Muscle of leg (tissue), 9 donors: ENCODE measurements around the gene EFNA4. TPM values are rescaled to one million over a fixed set of nuclear protein-coding genes. Genes with fewer than 3 reads are reported as not detected.

Experiments
- polyA plus RNA-seq, 8 donors: library from polyadenylated mRNA; unstranded; fragments of 120-200 nt; gene quantifications; one replicate each; pipeline versions ENCODE4 v1.2.1 to v1.2.3, GENCODE V29; 2013; ENCODE audit warnings: inconsistent platforms in 1 of 8, low replicate concordance in 1 of 8; ENCODE audit not compliant: insufficient read length in 8 of 8, insufficient read depth in 1 of 8
- total RNA-seq: library from RNA; stranded (reverse); fragments of 120-200 nt; gene quantifications from one replicate; pipeline ENCODE4 v1.2.4, GENCODE V29; 2013

Gene EFNA4
- total and polyA plus RNA-seq, 9 donors: 5.6 to 9.5 (median 7.2) TPM

Other genes with a start within 250 kb of the EFNA4 start
- gene KCNN3, start 193.5 kb upstream of the EFNA4 start, total RNA-seq: 5.1 TPM
- gene KCNN3, start 193.5 kb upstream of the EFNA4 start, polyA plus RNA-seq: 1 to 10 TPM; 6.4 to 9.6 (median 8.1) TPM
- 10.3 TPM for gene PMVK, start 127.0 kb upstream of the EFNA4 start, total RNA-seq
- 10 to 100 TPM; 31.0 to 38.7 (median 33.9) TPM for gene PMVK, start 127.0 kb upstream of the EFNA4 start, polyA plus RNA-seq
- gene PBXIP1, start 107.6 kb upstream of the EFNA4 start, total RNA-seq: 160 TPM
- gene PBXIP1, start 107.6 kb upstream of the EFNA4 start, polyA plus RNA-seq: 100 to 1,000 TPM; 109 to 161 (median 145) TPM
- 17.1 TPM for gene PYGO2, start 102.0 kb upstream of the EFNA4 start, total RNA-seq
- gene PYGO2, start 102.0 kb upstream of the EFNA4 start, polyA plus RNA-seq: 10 to 100 TPM; 27.1 to 32.1 (median 29.6) TPM
- 69.9 TPM for gene SHC1, start 93.0 kb upstream of the EFNA4 start, total RNA-seq
- 100 to 1,000 TPM in 2 of 8 donors, 10 to 100 TPM in 6; 59.3 to 118 (median 91.3) TPM for gene SHC1, start 93.0 kb upstream of the EFNA4 start, polyA plus RNA-seq
- gene CKS1B, start 89.1 kb upstream of the EFNA4 start, total RNA-seq: 63.8 TPM
- gene CKS1B, start 89.1 kb upstream of the EFNA4 start, polyA plus RNA-seq: 10 to 100 TPM; 57.1 to 84.9 (median 70.4) TPM
- 21.9 TPM for gene FLAD1, start 80.4 kb upstream of the EFNA4 start, total RNA-seq
- gene FLAD1, start 80.4 kb upstream of the EFNA4 start, polyA plus RNA-seq: 10 to 100 TPM; 16.7 to 21.6 (median 20.1) TPM
- gene LENEP, start 70.2 kb upstream of the EFNA4 start, total RNA-seq: 0.40 TPM
- gene LENEP, start 70.2 kb upstream of the EFNA4 start, polyA plus RNA-seq: under 1 TPM in 3 of 8 donors, not detected in 5; 0.24 to 0.39 (median 0.30) TPM
- gene ZBTB7B, start 60.9 kb upstream of the EFNA4 start, total RNA-seq: 7.6 TPM
- gene ZBTB7B, start 60.9 kb upstream of the EFNA4 start, polyA plus RNA-seq: 10 to 100 TPM in 2 of 8 donors, 1 to 10 TPM in 6; 6.6 to 11.3 (median 9.5) TPM
- gene DCST2, start 30.0 kb upstream of the EFNA4 start, total RNA-seq: 0.49 TPM
- 1 to 10 TPM in 3 of 8 donors, under 1 TPM in 5; 0.58 to 1.6 (median 0.84) TPM for gene DCST2, start 30.0 kb upstream of the EFNA4 start, polyA plus RNA-seq
- gene DCST1, start 29.9 kb upstream of the EFNA4 start, total RNA-seq: not detected
- under 1 TPM; 0.10 to 0.30 (median 0.16) TPM for gene DCST1, start 29.9 kb upstream of the EFNA4 start, polyA plus RNA-seq
- 41.8 TPM for gene ADAM15, start 12.4 kb upstream of the EFNA4 start, total RNA-seq
- gene ADAM15, start 12.4 kb upstream of the EFNA4 start, polyA plus RNA-seq: 10 to 100 TPM; 57.9 to 83.2 (median 70.8) TPM
- gene EFNA3, start 15.1 kb downstream of the EFNA4 start, total RNA-seq: 2.1 TPM
- gene EFNA3, start 15.1 kb downstream of the EFNA4 start, polyA plus RNA-seq: 1 to 10 TPM; 1.7 to 3.9 (median 2.3) TPM
- gene EFNA1, start 64.1 kb downstream of the EFNA4 start, total RNA-seq: 15.3 TPM
- gene EFNA1, start 64.1 kb downstream of the EFNA4 start, polyA plus RNA-seq: 10 to 100 TPM; 18.3 to 37.5 (median 24.9) TPM
- gene SLC50A1, start 72.1 kb downstream of the EFNA4 start, total RNA-seq: 18.6 TPM
- gene SLC50A1, start 72.1 kb downstream of the EFNA4 start, polyA plus RNA-seq: 10 to 100 TPM; 18.6 to 26.2 (median 21.4) TPM
- 21.1 TPM for gene DPM3, start 76.8 kb downstream of the EFNA4 start, total RNA-seq
- gene DPM3, start 76.8 kb downstream of the EFNA4 start, polyA plus RNA-seq: 10 to 100 TPM; 20.1 to 27.9 (median 23.6) TPM
- gene KRTCAP2, start 109.6 kb downstream of the EFNA4 start, total RNA-seq: 70.4 TPM
- gene KRTCAP2, start 109.6 kb downstream of the EFNA4 start, polyA plus RNA-seq: 10 to 100 TPM; 74.7 to 89.5 (median 87.6) TPM
- 0.22 TPM for gene TRIM46, start 110.1 kb downstream of the EFNA4 start, total RNA-seq
- gene TRIM46, start 110.1 kb downstream of the EFNA4 start, polyA plus RNA-seq: under 1 TPM; 0.29 to 0.81 (median 0.57) TPM
- gene THBS3, start 144.2 kb downstream of the EFNA4 start, total RNA-seq: 85.5 TPM
- gene THBS3, start 144.2 kb downstream of the EFNA4 start, polyA plus RNA-seq: 10 to 100 TPM; 62.8 to 83.2 (median 70.4) TPM
- gene MTX1, start 145.0 kb downstream of the EFNA4 start, total RNA-seq: 19.7 TPM
- gene MTX1, start 145.0 kb downstream of the EFNA4 start, polyA plus RNA-seq: 10 to 100 TPM; 19.6 to 24.5 (median 21.8) TPM
- gene ENTREP3, start 191.7 kb downstream of the EFNA4 start, total RNA-seq: 4.2 TPM
- gene ENTREP3, start 191.7 kb downstream of the EFNA4 start, polyA plus RNA-seq: 10 to 100 TPM; 12.3 to 21.7 (median 16.8) TPM
- gene SCAMP3, start 198.6 kb downstream of the EFNA4 start, total RNA-seq: 24.6 TPM
- 10 to 100 TPM; 36.3 to 51.4 (median 40.8) TPM for gene SCAMP3, start 198.6 kb downstream of the EFNA4 start, polyA plus RNA-seq
- gene CLK2, start 209.8 kb downstream of the EFNA4 start, total RNA-seq: 26.1 TPM
- gene CLK2, start 209.8 kb downstream of the EFNA4 start, polyA plus RNA-seq: 10 to 100 TPM; 39.3 to 50.9 (median 44.8) TPM
- 1.6 TPM for gene HCN3, start 213.7 kb downstream of the EFNA4 start, total RNA-seq
- gene HCN3, start 213.7 kb downstream of the EFNA4 start, polyA plus RNA-seq: 1 to 10 TPM; 3.4 to 6.7 (median 4.0) TPM
- gene PKLR, start 237.7 kb downstream of the EFNA4 start, total RNA-seq: 0.04 TPM
- gene PKLR, start 237.7 kb downstream of the EFNA4 start, polyA plus RNA-seq: 1 to 10 TPM in 1 of 8 donors, under 1 TPM in 6, not detected in 1; 0.08 to 2.1 (median 0.26) TPM
- gene FDPS, start 245.1 kb downstream of the EFNA4 start, total RNA-seq: 120 TPM
- gene FDPS, start 245.1 kb downstream of the EFNA4 start, polyA plus RNA-seq: 100 to 1,000 TPM; 102 to 125 (median 116) TPM